Cardiac septum (tissue), 1 donor: Measurements from ENCODE around the gene UBXN10. TPM values are rescaled to one million over a fixed set of nuclear protein-coding genes. Genes with fewer than 3 reads are reported as not detected.

Source experiments
- DNase-seq: peaks from one replicate; pipeline ENCODE4 v3.0.0-alpha.2; 2020; ENCODE audit warnings: low spot score
- intact Hi-C: fragments of 100-400 bp; cut with DNase I; formaldehyde crosslinking; loops from one replicate; pipeline ENCODE4 v1.14.0; 2022
- total RNA-seq: library from RNA; stranded (reverse); fragmentation: NEBNext Ultra II Directional; extraction: Animal tissue kit (Norgen Biotek cat#: 25700); gene quantifications from one replicate; pipeline ENCODE4 v1.2.1, GENCODE V29; 2021
- donor health status: DM: no; HTN: no; CAD: no.

UBXN10 gene
- total RNA-seq, 1 donor from 2014 or later = 0.30 TPM

DNA sequence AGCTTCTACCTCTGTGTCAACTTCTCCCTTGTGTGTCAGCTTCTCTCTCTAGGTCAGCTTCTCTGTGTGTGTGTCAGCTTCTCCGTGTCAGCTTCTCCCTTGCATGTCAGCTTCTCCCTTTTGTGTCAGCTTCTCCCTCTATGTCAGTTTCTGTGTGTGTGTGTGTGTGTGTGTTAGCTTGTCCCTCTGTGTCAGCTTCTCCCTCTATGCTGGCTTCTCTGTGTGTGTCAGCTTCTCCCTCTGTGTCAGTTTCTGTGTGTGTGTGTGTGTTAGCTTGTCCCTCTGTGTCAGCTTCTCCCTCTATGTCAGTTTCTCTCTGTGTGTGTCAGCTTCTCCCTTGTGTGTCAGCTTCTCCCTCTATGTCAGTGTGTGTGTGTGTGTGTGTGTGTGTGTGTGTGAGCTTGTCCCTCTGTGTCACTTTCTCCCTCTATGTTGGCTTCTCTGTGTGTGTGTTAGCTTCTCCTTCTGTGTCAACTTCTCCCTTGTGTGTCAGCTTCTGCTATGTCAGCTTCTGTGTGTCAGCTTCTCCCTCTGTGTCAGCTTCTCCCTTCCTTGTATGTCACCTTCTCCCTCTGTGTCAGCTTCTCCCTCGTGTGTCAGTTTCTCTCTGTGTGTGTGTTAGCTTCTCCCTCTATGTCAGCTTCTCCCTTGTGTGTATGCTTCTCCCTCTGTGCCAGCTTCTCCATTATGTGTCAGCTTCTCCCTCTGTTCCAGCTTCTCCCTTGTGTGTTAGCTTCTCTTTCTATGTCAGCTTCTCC is 6.3 kb upstream of the UBXN10 start:
- intact Hi-C loops = no loop called here
- DNase-seq = no peak

DNA sequence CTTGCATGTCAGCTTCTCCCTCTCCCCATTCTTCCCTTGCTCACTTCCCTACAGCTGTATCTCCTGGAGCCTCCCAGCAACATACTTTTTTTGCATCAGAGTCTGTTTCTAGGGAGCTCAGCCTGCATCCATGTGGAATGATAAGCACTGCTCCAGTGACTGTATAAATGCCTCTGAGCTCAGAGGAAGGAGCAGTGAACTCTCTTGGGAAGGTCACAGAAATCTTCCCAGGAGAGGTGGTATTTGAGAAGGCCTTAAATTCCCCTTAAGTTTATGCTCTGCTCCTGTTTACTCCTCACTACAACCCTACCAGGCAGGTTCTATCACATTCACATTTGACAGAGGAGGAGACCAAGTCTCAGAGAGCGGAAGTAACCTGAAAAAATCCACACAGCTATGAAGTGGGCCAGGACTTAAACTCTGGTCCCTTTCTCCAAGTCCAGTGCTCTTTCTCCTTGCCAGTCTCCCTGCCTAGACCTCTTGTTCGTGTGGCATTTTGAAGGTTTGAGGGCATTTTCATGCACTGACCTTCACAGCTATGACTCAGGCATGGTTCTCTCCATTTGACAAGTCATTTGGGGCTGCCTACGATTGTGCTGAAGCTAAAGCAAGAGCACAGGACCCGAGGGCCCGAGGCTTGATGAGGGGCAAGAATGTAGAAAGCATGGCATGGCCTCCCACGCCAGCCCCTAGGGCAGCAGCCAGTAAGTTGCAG is 5.6 kb upstream of the UBXN10 start:
- no peak for DNase-seq
- intact Hi-C loops = no loop called here

DNA sequence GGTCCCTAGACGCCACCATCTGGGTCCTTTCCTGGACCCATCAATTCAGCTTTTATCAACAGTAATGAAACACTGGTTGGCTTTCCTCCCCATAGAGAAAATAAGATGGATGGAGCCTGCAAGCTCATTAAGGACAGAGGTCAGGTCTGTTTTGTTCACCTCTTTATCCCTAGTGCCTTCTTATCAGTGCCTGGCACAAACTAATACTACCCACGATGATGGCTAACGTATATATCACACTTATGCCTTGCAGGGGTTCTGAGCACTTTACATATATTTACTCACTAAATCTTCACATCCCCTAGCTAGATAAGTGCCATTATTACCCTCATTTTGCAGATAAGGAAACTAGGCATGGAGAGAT is 5.1 kb upstream of the UBXN10 start:
- no peak for DNase-seq
- intact Hi-C loops = no loop called here

DNA sequence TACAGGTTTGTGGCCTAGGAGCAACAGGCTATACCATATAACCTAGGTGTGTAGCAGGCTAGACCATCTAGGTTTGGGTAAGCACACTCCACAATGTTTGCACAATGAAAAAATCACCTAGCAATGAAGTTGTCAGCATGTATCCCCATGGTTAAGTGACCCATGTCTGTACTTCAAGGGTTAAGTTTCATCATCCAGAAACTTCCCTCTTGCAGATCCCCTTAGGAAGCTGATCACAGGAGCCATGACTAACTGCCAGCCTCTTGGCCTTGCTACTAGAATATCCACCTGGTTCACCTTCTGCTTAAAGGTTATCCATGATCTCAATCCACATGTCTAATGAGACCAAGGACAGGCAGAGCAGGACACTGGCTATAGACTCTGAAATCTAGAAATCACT is 3.5 kb upstream of the UBXN10 start:
- intact Hi-C loops = no loop called here

DNA sequence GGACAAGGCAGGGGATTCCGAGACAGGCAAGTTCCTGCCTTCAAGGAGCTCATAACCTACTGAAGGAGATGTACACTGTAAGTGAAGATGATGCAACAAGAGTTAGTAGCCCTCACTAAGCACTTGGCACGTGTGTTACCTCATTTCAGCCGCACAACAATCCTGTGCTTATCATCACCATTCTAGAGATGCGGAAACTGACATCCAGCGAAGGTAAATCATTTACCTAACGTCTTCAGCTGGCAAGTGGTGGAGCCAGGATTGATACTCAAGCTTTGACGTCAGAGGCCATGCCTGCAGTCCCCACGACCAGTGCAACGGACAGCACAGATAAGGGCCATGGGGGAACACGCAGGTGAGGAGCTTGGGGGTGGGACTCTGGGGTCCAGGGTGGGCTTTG is 2.9 kb upstream of the UBXN10 start:
- intact Hi-C loops = no loop called here
- no peak for DNase-seq

More for the DNA sequence above, 3.5 kb upstream of the UBXN10 start:
- no peak for DNase-seq

DNA sequence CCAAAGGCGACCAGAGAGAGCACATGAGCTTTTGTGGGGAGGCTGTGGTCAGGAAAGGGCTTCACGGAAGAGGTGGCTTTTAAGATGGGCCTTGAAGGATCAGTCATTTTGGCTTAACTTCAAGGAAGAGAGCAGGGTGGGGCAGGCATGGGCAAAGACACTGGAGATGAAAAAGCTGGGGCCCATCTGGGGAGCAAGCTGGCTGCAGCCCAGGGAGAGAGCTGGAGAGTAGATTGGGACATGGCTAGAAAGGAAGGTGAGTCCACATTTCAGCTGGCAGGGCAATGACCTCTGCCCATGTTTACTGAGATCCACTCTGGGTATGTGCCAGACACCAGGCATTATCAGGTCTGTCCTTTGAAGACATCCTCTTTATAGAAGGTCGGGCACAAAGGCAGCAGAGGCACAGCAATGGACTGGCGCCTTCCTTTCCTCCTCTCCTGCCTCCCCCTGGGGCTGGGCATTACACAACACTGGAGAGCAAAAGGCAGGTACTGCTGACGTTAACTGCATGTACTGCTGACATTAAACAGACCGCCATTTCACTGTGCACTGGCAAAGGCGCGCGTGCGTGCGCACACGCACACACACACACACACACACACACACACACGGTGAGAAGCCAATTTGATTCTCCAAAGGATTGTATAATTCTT is 2.2 kb upstream of the UBXN10 start:
- DNase-seq = no peak
- intact Hi-C loops = no loop called here

DNA sequence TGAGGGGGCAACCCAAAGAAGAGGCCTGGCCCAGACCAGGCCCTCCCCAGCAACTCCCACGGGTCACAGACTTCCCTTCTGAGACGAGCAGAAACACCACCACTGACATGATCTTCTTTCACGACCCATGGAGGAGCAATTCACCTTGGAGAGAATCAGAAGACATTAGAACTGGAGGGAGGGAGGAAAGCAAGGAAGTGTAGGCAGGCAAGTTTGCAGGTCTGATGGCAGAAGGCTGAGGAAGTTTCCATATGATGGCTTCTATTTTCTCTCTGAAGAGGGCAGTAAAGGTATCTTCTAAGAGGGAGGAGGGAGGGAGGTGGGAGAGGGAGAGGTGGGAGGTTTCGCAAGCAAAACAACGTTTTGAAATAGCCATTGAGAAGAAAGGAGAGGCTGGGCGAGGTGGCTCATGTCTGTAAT is 1.4 kb upstream of the UBXN10 start:
- intact Hi-C loops = no loop called here
- DNase-seq = no peak

DNA sequence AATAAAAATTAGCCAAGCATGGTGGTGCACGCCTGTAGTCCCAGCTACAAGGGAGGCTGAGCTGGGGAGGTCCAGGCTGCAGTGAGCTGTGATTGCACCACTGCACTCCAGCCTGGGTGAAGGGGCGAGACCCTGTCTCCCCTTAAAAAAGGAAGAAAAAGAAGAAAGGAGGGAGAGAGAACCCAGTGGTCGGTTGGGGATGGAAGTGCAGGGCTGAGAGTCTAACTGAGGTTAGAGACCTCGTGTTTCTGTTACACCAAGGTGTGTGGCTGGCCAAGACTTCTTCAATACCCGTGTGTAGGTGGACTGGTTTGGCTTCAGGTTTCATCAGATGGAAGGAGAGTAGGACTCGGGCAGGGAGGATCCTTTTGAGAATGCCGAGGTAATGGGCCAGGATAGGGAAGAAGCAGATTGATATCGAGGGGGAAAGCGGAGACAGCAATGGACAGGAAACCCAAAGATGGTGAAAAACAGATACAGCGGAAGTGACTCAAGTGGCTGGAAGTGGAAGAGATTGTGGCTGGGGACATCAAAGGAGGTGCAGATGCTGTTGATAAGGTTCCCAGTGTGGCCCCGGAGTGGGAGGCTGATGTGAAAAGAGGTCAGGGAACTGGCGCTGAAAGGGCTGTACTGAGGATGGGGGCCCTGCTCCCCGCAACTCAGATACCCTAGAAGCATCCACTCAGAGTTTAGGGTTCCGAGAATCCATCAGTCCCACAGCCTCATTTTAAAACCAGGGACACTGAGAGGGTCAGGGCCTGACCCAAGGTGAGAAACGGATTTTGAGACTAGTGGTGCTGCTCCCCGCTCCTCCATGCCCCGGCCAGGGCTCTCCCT is 681 bp upstream of the UBXN10 start:
- intact Hi-C loops = no loop called here
- DNase-seq = no peak

DNA sequence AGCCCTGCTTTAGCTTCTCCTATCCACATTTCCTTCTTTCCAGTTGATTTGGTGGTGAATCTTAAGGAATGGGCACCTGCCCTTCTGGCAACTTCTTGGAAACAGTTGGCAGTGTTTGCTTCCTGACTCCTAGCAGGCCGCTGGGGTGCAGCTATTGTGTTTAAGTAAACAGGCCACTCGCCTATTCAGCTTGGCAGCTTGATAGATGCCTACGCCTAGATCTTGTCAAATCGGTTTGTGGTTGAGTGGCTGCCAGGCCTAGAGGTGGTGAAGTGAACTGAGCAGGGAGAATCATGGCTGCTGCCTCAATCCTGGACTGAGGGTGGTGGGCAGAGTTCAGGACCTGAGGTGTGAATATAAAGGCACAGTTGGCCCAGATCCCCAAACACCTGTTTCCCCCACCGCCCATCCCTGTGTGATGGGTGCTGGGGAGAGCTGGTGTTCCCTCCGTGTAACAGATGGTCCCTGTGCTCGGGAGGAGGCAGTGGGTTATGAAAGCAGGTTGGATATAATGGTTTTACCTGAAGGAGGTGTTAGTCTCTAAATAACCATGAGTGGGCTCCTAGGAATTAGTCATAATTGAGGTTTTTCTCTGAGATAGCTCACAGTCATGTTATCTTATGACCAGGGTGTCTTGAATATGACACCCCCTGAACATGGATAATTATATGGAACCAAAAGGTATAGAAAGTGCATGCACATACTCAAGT is 1.4 kb downstream of the UBXN10 start:
- intact Hi-C loops = no loop called here
- DNase-seq = no peak

DNA sequence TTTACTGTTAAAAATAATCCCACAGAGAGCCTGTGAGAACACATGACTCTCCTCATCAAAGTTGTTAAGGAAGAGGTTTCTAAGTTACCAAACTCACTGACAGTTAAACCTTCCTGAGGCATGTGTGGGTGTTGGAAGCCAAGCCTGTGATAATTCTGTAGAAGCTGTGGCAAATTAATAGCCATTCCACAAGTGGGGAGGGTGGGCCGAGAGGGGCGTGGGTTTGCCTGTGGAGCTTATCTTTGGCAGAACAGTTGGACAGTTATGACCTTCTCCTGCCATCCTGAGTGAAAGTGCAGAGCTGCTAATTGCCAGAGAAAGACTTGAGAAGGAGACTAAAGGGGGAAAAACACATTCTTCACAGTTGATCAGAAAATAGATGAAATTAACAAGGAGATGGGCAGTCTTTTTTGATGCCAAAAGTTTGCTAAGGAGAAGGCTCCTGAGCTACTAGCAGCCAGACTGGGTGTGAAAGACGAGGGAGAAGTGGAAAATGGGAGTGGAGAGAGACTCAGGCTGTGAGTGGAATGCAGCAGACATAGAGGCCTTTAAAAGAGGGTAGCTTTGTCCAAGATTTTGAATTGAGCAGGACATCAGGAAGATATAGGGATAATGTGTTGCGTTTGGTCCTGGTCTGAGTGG is 2.0 kb downstream of the UBXN10 start:
- DNase-seq = no peak
- intact Hi-C loops = no loop called here

DNA sequence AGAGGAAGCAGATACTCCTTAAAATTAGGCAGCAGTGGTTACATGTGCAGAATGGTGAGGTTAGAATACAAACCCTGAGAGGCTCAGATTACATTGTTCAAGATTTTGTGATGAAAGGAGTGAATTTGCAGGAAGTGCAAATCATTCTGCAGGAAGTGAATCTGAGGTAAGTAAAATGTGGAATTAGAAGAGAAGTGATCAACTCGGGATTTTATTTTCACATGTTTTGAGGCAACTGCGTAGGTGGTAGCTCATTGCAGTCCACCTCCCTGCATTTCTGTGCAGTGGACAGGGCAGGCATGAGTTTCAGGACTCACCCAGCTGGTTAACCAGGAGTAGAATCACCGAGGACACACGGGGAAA is 2.5 kb downstream of the UBXN10 start:
- intact Hi-C loops = no loop called here
- DNase-seq = no peak

DNA sequence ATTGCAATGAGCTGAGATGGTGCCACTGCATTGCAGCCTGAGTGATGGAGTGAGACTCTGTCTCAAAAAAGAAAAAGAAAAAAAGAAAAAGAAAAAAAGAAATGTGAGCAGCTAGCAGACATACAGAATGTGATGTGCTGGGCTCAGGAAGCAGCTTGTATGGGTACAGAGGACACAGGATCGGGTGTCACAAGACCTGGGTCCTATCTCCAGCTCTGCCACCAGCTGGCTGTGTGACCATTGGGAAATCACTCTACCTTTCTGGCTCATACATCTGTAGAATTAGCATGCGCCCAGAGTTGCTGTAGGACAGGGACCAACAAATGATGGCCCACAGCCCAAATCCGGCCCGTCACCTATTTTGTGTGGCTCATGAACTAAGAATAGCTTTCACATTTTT is 3.8 kb downstream of the UBXN10 start:
- intact Hi-C loops = loop anchor here (5.0 kb wide), 1 partner anchor 272 kb away; no protein-coding TSS in a partner anchor
- no peak for DNase-seq

DNA sequence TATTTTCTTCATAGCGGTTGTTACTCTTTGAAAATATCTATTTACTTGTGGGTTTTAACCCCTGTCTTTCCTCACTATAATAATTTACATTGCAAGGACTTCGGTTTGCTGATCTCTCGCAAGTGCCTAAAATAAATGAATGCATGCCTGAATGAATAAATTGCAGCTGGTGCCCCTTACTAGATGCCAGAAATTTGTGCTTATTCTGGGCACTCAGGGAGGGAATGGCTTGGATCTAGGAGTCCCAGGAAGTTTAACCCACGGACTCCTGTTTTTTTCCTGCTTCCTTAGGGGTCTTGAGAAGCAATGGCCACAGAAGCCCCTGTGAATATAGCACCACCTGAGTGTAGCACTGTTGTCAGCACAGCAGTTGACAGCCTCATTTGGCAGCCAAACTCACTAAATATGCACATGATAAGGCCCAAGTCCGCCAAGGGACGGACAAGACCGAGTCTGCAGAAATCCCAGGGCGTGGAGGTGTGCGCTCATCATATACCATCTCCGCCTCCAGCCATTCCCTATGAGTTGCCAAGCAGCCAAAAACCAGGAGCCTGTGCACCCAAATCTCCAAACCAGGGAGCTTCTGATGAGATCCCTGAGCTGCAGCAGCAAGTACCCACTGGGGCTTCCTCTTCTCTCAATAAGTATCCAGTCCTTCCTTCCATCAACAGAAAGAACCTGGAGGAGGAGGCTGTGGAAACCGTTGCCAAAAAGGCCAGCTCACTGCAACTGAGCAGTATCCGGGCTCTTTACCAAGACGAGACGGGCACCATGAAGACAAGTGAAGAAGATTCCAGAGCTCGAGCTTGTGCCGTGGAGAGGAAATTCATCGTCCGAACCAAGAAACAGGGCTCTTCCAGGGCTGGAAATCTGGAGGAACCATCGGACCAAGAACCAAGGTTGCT is 4.6 kb downstream of the UBXN10 start:
- no peak for DNase-seq
- intact Hi-C loops = loop anchor here (5.0 kb wide), 1 partner anchor 273 kb away; no protein-coding TSS in a partner anchor

DNA sequence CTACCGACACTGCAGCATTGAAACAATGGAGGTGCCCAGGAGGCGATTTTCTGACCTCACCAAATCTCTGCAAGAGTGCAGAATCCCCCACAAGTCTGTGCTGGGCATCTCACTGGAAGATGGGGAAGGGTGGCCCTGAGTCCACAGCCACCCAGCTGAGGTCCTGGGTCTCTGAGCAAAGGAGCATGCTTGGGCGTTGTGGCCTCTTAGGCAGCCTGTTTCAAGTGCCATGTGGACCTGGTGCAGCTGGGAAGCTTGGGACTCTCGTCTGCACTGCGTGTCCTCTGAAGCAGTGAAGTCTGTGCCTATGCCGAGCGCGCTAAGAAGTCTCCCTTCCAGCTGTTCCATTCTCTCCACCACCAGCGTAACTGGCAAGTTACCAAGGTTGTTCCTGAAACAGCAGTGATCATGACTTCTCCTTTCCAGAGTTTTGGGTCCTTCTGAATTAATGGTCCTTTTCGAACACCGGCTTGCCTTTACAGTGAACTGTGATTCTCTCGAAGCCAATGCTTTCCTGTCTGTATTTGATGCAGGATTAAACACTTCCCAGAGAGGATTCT is 5.5 kb downstream of the UBXN10 start:
- DNase-seq = no peak
- intact Hi-C loops = loop anchor here (5.0 kb wide), 1 partner anchor 274 kb away; no protein-coding TSS in a partner anchor

DNA sequence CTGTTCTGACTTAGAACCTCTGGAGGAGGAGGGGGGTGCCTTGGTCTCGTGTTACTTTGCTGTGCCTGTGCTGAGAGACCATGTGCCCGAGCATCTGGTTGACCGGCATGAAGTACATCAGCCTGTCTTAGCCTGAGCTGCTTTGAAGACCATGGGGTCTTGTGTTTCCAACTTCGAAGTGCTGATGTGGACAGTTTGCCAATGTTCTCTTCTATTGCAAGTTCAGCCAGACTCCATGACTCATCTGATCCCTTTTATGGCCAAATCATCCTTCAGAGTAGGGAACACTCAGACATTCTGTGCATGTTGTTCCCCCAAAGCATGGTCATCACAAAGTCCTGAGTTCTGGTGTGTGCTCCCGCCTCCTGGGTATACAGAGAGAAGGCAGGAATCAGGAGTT is 6.5 kb downstream of the UBXN10 start:
- DNase-seq = no peak
- intact Hi-C loops = loop anchor here (5.0 kb wide), 1 partner anchor 275 kb away; no protein-coding TSS in a partner anchor

DNA sequence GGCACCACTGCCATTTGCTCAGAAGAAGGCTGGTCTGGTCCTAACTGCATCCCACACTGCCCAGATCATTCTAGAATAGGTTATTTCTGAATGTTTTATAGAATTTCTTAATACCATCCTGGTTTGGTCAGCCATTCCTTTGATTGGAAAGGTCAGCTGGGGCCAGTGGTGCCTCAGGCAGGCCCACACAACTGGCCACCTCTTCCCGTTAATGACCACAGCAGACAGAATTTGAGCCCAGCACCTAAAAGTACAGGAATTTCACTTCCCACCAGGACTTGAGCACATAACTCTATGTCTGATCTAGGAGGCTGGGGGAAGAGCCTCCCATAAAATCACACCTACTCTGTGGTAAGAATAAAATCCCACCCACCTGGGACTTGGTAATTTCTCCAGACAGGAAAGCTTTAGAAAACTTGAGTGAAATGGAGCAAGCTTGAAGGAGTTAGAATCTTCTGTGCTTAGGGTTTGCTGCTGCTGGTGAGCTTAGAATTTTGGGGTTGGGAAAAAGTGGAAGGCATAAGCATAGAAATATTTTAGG is 7.0 kb downstream of the UBXN10 start:
- intact Hi-C loops = loop anchor here (5.0 kb wide), 1 partner anchor 276 kb away; no protein-coding TSS in a partner anchor
- no peak for DNase-seq

DNA sequence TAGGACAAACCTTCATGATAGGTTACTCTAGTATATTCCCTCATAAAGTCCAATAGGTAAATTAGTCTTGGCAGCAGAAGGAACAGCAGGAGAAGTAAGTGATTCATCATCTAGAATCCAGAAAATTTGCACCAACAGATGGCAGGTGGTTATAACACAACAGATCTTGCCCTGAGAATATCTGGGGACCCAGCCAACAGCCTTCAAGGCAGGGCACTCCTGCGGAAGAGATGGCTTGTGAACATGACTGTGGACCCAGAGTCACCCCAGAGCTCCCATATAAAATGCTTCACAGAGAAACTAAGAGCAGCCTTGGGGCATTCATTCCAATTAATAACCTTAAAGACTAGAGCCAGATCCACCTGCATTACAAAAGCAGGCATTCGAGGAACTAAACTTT is 8.3 kb downstream of the UBXN10 start:
- no peak for DNase-seq
- intact Hi-C loops = loop anchor here (2.0 to 5.0 kb wide), 2 partner anchors 93 to 277 kb away; no protein-coding TSS in a partner anchor
